NCI-H524 treated with DMSO at 0.1 percent for 48 hours (cell line): ENCODE measurements around the gene SHROOM2.
A peak's percentile ranks its signal among the peaks of the same experiment; 100 is the strongest.

Experiments
- DNase-seq: peaks from one replicate; lab custom pipeline; 2025; lab: John Stamatoyannopoulos, UW

The SHROOM2 gene

DNA sequence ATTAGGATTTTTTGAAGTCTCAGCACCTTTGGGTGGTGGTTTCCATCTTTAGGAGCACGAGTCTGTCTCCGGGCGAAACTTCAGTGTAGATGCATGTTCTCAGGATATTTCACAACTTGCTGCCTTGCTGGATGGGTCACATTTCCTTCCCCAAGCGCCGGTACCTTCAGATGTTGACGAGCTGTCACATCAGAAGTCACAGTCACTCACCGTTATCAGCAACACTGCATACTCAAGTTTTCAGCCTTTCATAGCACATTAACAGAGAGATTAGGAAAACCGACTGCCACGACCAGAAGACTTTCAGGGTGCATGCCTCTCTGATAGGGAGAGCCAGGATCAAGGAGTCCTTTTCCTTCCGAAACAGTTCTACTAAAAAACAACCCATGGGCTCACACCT is 77.8 kb downstream of the SHROOM2 start:
- DNase-seq = no peak

DNA sequence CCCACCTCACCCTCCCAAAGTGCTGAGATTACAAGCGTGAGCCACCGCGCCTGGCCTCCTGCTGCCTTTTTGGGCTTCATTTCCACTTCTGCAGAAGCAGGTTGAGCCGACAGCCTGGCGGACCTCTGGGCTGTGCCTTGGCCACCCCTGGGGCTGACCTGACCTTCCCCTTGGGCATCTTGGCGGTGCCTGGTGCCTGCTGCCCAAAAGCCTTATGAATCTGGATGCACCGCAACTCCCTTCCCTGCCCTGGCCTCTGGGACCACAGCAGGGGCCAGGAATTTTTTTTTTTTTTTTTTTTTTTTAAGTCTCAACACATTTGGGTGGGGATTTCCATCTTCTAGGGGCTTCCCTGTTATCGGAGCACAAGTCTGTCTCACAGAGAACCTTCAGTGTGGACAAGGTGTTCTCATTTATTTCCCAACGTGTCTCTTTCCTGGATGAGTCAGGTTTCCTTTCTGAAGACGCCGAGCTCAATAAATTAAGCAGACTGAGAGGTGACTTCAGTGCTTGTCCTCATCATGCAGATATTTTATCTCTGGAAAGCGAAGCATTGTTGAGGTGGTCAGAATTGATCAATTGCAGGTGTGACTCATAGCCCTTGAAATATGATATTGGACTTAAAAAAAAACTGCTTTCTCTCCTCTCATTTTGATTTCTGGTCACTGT is 79.7 kb downstream of the SHROOM2 start:
- no peak for DNase-seq

DNA sequence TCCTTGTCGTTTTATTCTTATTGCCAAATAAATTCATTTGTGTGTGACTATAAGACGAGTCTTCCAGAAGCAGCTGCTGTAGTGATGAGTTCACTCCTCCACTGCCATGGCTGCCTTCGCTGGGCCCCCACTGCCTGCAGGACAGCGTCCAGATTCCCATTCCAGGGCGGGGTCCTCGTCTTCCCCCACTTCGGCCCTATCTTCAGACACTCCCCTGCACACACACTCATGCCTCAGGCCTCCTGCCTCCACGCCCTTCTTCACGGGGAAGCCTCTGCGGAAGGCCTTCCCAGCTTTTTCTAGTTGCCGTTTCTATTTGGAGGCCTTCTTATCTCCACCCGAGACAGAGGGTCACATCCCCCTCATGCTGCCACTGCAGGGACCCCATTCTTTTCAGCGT is 80.4 kb downstream of the SHROOM2 start:
- DNase-seq = no peak

DNA sequence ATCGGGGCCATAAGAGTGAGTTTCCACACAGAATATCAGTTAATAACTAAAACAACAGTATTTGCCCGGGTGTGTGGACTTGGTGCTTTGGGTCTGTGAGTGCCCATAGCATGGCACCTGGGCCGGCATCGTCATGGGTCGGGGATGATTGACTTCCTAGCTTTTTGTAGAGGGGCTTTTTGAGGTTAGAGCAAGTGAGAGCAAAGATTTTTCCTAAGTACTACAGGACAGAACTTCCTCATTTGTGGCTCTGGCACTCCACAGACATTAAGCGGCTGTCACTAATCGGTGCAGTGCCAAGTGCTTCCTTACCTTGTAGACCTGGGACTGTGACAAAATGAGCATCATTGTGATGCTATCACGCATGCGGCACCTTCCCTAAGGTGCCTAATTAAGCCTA is 81.0 kb downstream of the SHROOM2 start:
- no peak for DNase-seq

DNA sequence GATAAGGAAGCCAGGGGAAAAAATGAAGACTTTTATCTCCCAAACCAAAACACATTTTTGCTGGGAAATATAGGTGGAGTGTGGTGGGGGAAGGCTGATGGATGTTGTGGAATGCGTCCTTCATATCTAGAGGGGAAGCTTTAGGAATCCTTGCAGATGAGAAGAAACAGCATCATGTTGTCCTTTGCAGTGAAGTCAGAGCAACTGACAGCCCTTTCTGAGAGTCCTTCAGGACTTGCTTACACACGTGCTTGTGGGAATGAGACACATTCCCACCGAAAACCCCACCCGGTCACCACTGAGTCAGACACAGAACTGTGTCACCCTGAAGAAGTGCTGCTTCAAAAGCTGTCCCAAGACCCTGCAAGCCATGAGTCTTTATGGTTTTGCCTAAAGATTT is 81.5 kb downstream of the SHROOM2 start:
- DNase-seq = no peak

DNA sequence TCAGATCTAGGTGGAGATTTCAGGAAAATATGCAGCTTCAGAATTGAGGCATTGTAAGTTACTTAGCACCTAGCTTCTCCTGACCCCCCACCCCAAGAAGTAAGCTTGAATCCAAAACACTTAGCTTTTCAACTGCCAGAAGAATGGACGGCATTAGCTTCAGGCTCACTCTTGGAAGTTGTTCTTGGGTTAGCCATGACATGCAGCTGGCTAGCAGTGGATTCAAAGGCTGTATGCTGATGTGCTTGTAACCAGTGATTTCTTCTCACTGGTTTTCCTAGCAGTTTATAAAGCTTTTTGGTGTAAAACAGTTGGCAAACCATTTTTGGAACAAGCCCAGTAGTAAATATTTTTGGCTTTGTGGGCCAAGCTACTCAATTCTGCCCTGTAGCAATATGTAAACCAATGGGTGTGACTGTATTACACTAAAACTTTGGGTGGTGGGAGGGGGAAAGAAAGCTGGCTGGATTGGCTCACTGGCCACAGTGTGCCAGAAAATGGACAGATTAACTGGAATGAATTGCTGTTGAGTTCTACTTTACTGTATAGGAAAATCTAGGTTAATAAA is 85.6 kb downstream of the SHROOM2 start:
- no peak for DNase-seq

DNA sequence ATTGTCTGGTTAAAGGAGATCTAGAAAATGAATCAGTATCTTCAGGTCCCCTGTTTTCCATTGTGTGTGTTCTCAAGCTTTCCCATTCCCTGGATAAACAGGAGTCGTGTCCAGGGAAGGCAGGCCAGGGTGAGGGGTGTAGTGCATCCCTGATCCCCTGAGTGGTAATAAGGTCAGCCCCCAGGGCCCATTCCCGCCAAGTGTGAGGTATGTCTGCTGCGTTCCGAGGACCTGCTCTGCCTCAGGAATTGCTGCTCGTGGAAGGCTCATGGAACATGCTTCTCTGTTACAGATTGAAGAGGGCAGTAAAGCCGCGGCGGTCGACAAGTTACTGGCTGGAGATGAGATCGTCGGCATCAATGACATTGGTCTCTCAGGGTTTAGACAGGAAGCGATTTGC is 87.1 kb downstream of the SHROOM2 start:
- no peak for DNase-seq

DNA sequence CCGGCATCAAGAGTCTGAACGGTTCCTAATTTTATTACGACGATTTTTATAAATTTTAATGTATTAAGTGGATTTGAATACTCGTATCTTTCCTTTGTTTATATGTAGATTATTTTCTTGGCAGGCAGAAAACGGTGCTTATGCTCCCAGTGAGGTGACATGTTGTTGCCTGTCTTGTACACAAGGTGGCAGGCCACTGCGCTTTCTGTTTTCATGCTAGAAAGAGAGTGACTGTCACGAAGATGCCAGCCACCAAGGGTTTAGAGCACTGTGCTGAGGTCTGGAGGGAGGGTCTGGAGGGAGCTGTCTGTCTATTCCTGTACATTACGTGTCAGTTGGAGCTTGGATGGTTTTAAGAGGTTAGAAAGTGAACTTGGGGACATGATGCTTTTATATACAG is 87.7 kb downstream of the SHROOM2 start:
- peak; percentile 59 for DNase-seq

DNA sequence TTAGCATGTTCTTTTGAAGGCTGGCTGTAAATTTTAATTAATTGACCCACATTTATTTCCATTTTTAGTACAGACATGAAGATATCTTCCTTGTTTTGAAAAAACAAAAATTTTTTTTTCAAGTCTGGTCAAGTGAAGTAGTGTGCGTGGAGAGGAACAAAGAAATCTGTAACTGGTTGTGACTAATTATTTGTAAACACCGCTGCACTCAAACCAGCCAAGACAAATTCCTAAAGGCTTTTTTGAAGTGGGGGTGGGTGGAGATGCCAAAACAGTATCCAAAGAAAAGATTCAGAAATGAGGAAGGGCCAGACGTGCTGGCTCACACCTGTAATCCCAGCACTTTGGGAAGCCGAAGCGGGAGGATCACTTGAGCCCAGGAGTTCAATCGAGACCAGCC is 88.3 kb downstream of the SHROOM2 start:
- no peak for DNase-seq

DNA sequence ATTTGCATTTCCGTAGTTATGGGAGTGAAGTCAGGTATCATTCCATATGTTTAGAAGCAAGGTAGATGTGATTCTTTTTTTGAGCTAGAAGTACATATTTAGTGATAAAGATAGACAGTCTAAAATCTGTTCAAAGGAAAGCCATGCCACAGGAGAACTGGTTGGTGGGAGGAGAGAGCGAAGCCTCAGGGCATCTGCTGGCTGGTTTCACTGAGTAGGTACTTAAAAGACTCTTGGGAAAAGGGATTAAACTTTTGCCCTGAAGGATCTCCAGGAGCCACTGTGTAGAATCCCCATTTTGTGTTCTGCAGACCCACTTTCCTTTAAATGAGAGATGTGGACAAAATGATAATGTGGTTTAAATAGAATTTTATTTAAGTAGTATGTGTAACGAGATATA is 89.6 kb downstream of the SHROOM2 start:
- peak; percentile 81 for DNase-seq

DNA sequence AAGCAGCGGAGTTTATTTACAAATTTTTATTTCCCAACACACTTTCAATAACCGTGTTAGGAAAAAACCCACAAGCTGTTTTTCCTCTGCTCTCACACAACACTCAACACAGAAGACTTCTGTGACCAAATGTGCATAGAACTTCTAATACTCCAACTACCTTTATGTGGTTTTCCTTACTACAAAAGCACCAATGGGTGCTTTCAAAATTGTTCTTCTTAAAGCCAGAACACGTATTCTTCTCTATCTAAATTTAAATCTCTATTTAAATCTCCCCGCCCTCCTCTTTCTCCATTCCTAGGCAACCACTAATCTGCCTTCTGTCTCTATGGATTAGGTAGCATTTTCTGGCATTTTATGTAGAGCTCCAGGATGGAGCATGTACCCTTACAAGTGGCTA is 90.0 kb downstream of the SHROOM2 start:
- DNase-seq = peak; percentile 51

DNA sequence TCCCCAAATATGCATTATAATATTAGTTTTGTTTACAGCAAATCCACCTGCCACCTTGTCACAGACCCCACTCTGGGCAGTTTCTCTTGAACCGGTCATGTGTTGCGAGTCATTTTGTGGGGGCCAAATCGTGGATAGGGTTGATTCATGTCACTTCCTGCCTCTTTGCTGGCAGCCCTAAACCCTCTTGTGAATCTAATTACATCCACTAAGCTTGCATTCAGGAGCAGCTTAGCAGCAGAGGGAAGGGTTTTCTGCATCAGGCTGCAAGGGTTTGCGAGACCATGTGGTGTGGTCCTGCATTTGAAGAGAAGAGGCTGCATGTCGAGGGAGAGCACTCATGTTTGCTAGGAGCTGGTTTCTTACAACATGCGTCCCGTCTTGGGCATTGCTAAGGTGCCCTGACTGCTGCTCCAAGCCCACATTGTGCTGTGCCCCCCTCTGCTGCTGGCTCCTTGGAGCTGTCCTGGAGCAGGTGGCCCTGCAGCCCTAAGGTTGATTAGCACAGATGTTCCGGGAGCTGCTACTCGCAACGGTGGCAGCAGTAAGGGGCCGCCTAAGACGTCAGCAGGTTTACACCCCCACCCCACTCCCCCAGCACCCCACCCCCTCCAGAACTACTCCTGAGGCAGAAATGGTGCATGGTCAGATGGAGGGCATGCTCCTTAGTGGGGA is 92.1 kb downstream of the SHROOM2 start:
- DNase-seq = peak; percentile 92

DNA sequence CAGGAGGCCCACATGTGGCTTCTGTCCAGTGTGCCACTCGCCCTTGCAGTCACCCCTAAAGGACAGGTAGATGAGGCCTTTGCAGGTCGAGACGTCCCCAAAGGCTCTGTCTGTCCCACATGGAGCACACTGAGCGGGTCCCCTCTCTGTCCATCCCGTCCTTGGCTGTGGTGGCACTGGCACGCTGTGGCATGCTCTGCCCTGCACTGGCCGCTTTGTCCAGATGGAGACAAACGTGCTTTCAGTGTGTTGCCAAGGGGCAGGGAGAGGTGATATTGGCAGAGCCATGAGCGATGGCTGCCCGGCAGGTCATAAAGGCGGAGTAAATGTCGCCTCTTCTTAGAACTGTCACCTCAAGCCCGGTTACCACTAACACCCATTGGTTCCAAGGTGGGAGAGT is 94.0 kb downstream of the SHROOM2 start:
- DNase-seq = no peak

DNA sequence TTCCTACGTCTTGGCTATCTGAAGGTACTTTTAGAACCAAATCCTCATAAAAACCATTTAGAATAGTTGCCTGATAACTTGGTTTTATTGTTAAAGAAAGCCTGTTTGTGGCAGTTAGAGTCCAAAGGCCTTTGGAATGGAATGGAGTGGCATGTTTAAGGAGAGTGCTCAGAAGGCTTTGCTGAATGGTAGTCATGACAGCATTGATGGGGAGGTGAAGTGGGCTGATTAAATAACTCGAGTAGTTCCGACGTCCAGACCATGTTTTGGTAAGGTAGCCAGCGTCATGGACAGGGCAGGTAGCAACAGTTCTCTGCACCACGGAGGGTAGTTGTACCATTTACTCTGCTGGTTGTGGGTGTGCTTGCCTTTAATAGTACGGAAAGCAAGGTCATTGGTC is 94.6 kb downstream of the SHROOM2 start:
- DNase-seq = no peak

DNA sequence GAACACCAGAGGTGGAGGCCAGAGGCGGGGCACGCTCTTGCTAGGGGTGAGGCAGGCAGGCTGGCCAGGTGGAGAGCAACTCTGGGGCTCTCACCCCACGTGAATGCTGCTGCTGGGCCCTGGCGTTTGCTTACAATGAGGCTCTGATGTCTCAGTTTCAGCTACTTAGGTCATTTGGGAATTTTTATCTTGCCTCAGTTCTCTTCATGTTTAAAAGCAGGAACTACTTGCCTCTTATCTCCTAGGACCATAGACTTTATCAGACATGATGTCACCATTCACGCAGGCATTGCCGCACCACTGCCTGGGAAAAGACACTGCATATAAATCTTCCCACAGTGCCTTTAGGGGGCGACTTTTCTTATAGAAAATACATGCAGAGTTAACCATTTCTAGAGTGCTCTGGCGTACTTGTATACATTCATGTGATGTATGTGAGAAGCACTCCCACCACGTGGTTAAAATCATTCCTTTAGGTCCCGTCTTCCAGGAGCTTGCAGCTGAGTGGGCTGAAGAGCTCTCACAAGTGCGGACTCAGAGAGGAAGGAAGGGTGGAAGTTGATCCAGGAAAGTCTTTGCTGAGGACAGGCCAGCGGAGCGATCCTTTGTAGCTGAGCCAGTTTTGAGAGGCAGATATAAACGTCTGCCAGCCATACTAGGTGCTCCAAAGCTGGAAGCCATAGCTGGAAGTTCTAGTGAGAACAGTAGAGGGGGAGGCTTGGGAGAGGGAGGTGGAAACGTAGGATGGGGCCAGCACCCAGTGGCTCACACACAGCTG is 96.6 kb downstream of the SHROOM2 start:
- no peak for DNase-seq

DNA sequence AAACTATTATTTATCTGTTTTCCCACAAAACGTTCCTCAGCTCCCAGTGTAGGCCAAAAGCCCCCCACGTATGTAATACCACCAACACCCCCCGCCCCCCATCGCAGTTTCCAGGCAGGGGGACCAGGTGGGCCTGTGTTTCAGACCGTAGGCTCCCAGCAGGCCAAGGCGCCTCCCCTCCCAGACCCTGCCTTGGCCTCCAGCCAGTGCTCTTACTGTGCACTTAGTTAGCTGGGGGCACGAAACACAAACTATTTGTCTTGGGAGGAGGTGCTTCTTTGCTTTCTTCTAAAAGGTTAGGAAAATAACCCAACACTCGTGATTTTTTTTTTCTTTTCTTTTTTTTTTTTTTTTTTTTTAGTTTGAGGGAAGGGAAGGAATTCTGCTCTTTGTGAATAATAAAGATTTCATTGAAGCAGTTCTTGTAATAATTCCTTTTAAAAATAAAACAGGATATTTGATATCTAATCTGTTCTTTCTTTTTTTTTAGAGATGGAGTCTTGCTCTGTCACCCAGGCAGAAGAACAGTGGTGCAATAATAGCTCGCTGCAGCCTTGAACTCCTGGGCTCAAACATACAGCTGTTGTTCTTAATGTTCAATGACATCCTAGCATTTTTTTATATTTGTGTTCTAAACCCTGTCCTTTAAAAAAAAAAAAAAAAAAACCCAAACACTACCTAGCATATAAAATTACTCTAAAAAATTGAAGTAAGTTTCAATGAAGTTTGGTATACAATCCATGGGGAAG is 98.0 kb downstream of the SHROOM2 start:
- DNase-seq = no peak

DNA sequence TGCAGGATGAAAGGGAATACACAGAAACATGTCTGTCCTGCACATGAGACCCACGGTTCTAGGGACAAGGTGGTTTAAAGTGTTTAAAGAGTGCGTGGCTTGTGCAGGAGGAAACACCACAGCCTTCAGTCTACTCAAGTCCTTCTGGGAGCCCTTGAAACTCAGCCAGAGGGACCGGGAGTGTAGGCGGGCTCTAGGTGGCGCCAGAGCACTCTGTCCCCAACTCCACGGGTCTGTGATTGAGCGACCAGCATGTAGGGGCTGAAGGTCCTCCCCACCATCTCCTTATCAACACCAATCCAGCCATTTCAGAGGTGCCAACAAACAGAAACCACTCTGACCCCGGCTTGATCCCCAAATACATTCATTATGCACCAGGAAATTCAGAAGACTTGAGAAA is 98.9 kb downstream of the SHROOM2 start:
- no peak for DNase-seq

DNA sequence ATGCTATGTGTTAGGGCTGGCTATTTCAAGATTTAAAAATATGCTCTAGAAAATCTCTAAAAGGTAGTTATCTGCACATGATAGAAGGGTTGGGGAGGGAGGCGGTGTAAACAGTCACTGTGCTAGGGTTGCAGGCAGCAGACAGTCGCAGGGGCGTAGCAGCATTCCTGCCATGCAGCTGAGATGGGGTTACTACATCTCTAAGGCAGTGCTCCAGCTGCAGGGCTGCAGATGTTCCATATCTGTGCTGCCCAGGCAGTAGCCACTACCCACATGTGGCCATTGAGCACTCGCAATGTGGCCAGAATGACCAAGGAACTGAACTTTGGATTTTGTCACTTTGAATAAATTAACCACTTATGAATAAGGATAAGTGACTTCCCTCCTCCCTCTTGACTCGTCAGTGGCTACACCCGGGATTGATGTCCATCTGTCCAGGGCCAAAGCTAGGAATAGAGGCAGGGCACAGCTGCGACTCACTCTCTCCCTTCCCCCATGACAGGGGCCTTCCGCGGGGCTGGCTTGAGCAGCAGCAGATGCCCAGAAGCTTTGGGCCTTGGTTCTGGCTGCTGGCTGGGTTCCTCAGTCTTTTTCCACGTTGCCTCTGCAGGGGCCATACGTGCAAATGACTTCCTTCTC is 101.5 kb downstream of the SHROOM2 start:
- no peak for DNase-seq

DNA sequence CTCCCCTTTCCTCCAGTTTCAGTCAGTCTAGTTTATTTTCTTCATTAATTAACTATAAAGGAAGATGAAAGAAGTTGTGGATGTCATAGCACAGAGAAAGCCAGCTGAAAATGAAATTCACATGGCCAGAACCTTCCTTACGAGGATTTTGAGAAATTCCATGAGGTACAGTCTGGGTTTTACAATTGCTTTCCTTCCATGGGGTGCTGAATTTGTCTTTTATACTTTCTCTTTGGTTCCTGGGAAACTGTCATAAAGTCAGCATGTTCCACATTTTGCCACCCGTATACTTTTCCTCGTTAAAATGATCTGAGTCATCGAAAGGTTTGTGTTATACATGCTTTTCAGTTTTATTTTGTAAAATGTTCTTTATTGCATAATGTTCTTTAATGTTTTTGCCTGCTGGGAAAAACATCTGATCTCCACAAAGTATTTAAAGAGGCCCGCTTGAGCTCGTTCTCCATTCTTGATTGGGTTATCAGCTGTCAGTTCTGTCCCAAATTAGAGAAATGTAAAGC is 102.8 kb downstream of the SHROOM2 start:
- no peak for DNase-seq

DNA sequence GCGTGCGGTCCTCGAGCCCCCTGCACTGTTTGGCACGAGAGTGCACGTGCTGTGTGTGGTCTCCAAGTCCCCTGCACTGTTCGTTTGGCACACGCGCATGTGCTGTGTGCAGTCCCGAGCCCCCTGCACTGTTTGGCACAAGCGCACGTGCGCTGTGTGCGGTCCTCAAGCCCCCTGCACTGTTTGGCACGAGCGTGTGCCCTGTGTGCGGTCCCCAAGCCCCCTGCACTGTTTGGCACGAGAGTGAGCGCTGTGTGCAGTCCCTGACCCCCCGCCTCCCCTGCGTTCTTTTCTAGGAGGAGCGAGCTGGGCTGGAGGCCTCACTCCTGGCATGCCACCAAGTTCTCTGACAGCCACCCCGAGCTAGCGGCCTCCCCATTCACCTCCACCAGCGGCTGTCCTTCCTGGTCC is 104.5 kb downstream of the SHROOM2 start:
- no peak for DNase-seq

DNA sequence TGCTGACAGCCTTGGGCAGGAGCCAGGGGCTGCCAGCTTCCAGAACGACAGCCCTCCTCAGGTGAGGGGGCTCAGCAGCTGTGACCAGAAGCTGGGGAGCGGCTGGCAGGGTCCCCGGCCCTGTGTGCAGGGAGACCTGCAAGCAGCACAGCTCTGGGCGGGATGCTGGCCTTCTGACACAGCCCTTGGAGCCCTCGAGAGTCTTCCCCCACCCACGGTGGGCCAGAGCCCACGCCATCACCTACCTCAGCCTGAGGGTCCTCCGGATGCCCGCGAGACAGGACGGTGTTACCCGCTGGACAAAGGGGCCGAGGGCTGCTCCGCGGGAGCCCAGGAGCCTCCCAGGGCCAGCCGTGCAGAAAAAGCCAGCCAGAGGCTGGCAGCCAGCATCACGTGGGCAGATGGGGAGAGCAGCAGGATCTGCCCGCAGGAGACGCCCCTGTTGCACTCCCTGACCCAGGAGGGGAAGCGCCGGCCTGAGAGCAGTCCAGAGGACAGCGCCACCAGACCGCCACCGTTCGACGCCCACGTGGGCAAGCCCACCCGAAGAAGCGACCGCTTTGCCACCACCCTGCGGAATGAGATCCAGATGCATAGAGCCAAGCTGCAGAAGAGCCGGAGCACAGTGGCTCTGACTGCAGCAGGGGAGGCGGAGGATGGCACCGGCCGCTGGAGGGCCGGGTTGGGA is 109.1 kb downstream of the SHROOM2 start:
- no peak for DNase-seq
